HCT116 (cell line): ENCODE measurements around the gene NUDT5. TPM values are rescaled to one million over a fixed set of nuclear protein-coding genes. Genes with fewer than 3 reads are reported as not detected.

Source experiments
- ATAC-seq: fragments of 200-7000 bp; cut with Tn5 transposase; 2 replicates; pipeline ENCODE4 v1.9.1; 2020; ENCODE audit warnings: mild to moderate bottlenecking, moderate library complexity
- BruUV-seq: library from RNA; stranded (reverse); fragments of 400-500 nt; replicated peaks from 2 replicates; lab custom pipeline; 2021; lab: Mats Ljungman, UMichigan
- CTCF ChIA-PET: fragments of 300-600 bp; sonication (Branson Sonifier 250); formaldehyde crosslinking; loops from one replicate; lab custom pipeline; 2021; ENCODE audit warnings: antibody characterized with exemption; lab: Charles Lee
- POLR2A ChIA-PET: fragments of 300-600, 350-600 bp; sonication (Branson Sonifier 250); formaldehyde crosslinking; loops from one replicate; lab custom pipeline; 2021; ENCODE audit warnings: antibody characterized with exemption; lab: Charles Lee
- RAD21 ChIA-PET, 2 experiments: fragments of 300-600 bp; sonication (Branson Sonifier 250); formaldehyde crosslinking; loops; one replicate each; lab custom pipeline; 2023; ENCODE audit warnings: low total read pairs in 2 of 2; ENCODE audit not compliant: uncharacterized antibody in 2 of 2, unreplicated experiment in 2 of 2, low non-redundant PET in 1 of 2; lab: Charles Lee
- DNase-seq: peaks from one replicate; pipeline ENCODE4 v3.0.0-alpha.2; 2010; ENCODE audit warnings: low read depth, low spot score
- H2AFZ ChIP-seq: fragments of 200-600 bp; shearing (Covaris generic), sonication (generic); 2 replicates; pipeline ENCODE4 v1.6.1; 2017; ENCODE audit warnings: low read depth, mixed run types, mixed read lengths, antibody characterized with exemption, low read length; ENCODE audit not compliant: poor library complexity, severe bottlenecking
- H3K27ac ChIP-seq: 2 replicates; pipeline ENCODE4 v1.5.1; 2012; ENCODE audit warnings: low read depth, low read length
- H3K27me3 ChIP-seq: fragments of 200-600 bp; sonication (generic); 2 replicates; pipeline ENCODE4 v1.6.1; 2016; ENCODE audit warnings: mixed run types, low read length, mixed read lengths; ENCODE audit not compliant: insufficient read depth
- H3K36me3 ChIP-seq, 2 experiments: fragments of 200-500 bp in 1 of 2; fragments of 200-600 bp in 1 of 2; sonication (Bioruptor generic) in 1 of 2; sonication (generic) in 1 of 2; 2 replicates each; pipeline versions ENCODE4 v1.5.1 to v1.6.1; 2014 to 2016; ENCODE audit warnings: low read length in 2 of 2, inconsistent platforms in 1 of 2, mixed read lengths in 1 of 2, mixed run types in 1 of 2; ENCODE audit not compliant: insufficient read depth in 2 of 2, control insufficient read depth in 1 of 2
- H3K4me1 ChIP-seq, 2 experiments: fragments of 200-600 bp in 1 of 2; sonication (generic) in 1 of 2; 2 replicates each; pipeline versions ENCODE4 v1.5.1 to v1.6.1; 2012 to 2017; ENCODE audit warnings: low read length in 2 of 2, inconsistent platforms in 1 of 2, mild to moderate bottlenecking in 1 of 2, mixed read lengths in 1 of 2, mixed run types in 1 of 2, moderate library complexity in 1 of 2; ENCODE audit not compliant: insufficient read depth in 2 of 2, control insufficient read depth in 1 of 2
- H3K4me2 ChIP-seq: fragments of 200-600 bp; sonication (generic); 2 replicates; pipeline ENCODE4 v1.6.1; 2017; ENCODE audit warnings: mixed run types, low read length, mixed read lengths
- H3K4me3 ChIP-seq, 2 experiments: fragments of 200-600 bp in 1 of 2; sonication (generic) in 1 of 2; replicated peaks in 1 of 2; 2 replicates each; pipeline ENCODE4 v1.5.1; 2011 to 2016; ENCODE audit warnings: low read length in 2 of 2, control low read depth in 1 of 2, low read depth in 1 of 2, mild to moderate bottlenecking in 1 of 2, mixed read lengths in 1 of 2, mixed run types in 1 of 2
- H3K79me2 ChIP-seq: fragments of 200-600 bp; sonication (generic); 2 replicates; pipeline ENCODE4 v1.6.1; 2017; ENCODE audit warnings: mild to moderate bottlenecking, mixed run types, low read length, moderate library complexity, mixed read lengths; ENCODE audit not compliant: insufficient read depth
- H3K9ac ChIP-seq: fragments of 200-600 bp; sonication (generic); 2 replicates; pipeline ENCODE4 v1.6.1; 2016; ENCODE audit warnings: low read length, mixed read lengths
- H3K9me2 ChIP-seq: fragments of 200-600 bp; sonication (generic), shearing (Covaris generic); 2 replicates; pipeline ENCODE4 v1.6.1; 2017; ENCODE audit warnings: mixed run types, mild to moderate bottlenecking, moderate library complexity; ENCODE audit not compliant: insufficient read depth
- H3K9me3 ChIP-seq, 2 experiments: fragments of 200-500 bp in 1 of 2; fragments of 200-600 bp in 1 of 2; sonication (Bioruptor generic) in 1 of 2; sonication (generic) in 1 of 2; 2 replicates each; pipeline ENCODE4 v1.6.1; 2014 to 2017; ENCODE audit warnings: low read length in 2 of 2, mixed read lengths in 2 of 2, inconsistent platforms in 1 of 2, low read depth in 1 of 2, mild to moderate bottlenecking in 1 of 2, mixed run types in 1 of 2, moderate library complexity in 1 of 2; ENCODE audit not compliant: control insufficient read depth in 1 of 2, insufficient read depth in 1 of 2
- H4K20me1 ChIP-seq: fragments of 200-600 bp; sonication (generic), shearing (Covaris generic); 2 replicates; pipeline ENCODE4 v1.6.1; 2017; ENCODE audit warnings: mixed run types, mild to moderate bottlenecking, moderate library complexity; ENCODE audit not compliant: insufficient read depth
- CBX3 ChIP-seq: IDR thresholded peaks from 2 replicates; pipeline ENCODE4 v1.6.1; 2012; ENCODE audit warnings: low read depth
- CEBPB ChIP-seq: IDR thresholded peaks from 2 replicates; pipeline ENCODE4 v1.6.1; 2012; ENCODE audit warnings: low read depth
- CTCF ChIP-seq, 3 experiments: fragments of 200-600 bp in 1 of 3; sonication (generic) in 1 of 3; IDR thresholded peaks in 2 of 3; conservative IDR thresholded peaks in 1 of 3; 2 replicates each; pipeline ENCODE4 v1.5.1; 2012 to 2017; ENCODE audit warnings: low read depth in 2 of 3, low read length in 2 of 3, antibody characterized with exemption in 1 of 3, borderline replicate concordance in 1 of 3, control low read depth in 1 of 3, mild to moderate bottlenecking in 1 of 3, mixed read lengths in 1 of 3, mixed run types in 1 of 3, moderate library complexity in 1 of 3; ENCODE audit not compliant: insufficient read depth in 1 of 3
- EGR1 ChIP-seq: IDR thresholded peaks from 2 replicates; pipeline ENCODE4 v1.6.1; 2012; ENCODE audit warnings: low read depth
- ELF1 ChIP-seq: IDR thresholded peaks from 2 replicates; pipeline ENCODE4 v1.6.1; 2012; ENCODE audit warnings: low read depth, borderline replicate concordance
- EZH2 ChIP-seq: fragments of 200-600 bp; sonication (generic); IDR thresholded peaks from 2 replicates; pipeline ENCODE4 v1.6.1; 2017; ENCODE audit warnings: antibody characterized with exemption, mixed run types
- EZH2phosphoT487 ChIP-seq: fragments of 200-600 bp; IDR thresholded peaks from 2 replicates; pipeline ENCODE4 v1.6.1; 2018; ENCODE audit warnings: antibody characterized with exemption, borderline replicate concordance
- FOSL1 ChIP-seq: IDR thresholded peaks from 2 replicates; pipeline ENCODE4 v1.6.1; 2012; ENCODE audit warnings: low read depth
- JUND ChIP-seq: IDR thresholded peaks from 2 replicates; pipeline ENCODE4 v1.6.1; 2012
- POLR2AphosphoS5 ChIP-seq: IDR thresholded peaks from 2 replicates; pipeline ENCODE4 v1.6.1; 2011; ENCODE audit warnings: mild to moderate bottlenecking, low read depth, low read length, moderate library complexity
- RAD21 ChIP-seq: IDR thresholded peaks from 2 replicates; pipeline ENCODE4 v1.6.1; 2012; ENCODE audit warnings: low read depth, mild to moderate bottlenecking
- SIN3A ChIP-seq: IDR thresholded peaks from 2 replicates; pipeline ENCODE4 v1.6.1; 2012; ENCODE audit warnings: low read depth
- SP1 ChIP-seq: IDR thresholded peaks from 2 replicates; pipeline ENCODE4 v1.6.1; 2012; ENCODE audit warnings: low read depth
- SRF ChIP-seq: IDR thresholded peaks from 2 replicates; pipeline ENCODE4 v1.6.1; 2012; ENCODE audit warnings: low read depth
- TCF7L2 ChIP-seq: IDR thresholded peaks from 2 replicates; pipeline ENCODE4 v1.7.0; 2011; ENCODE audit warnings: borderline replicate concordance, inconsistent platforms; ENCODE audit not compliant: insufficient read depth, insufficient read length; ENCODE audit errors: extremely low read depth
- YY1 ChIP-seq: IDR thresholded peaks from 2 replicates; pipeline ENCODE4 v1.6.1; 2011; ENCODE audit warnings: low read length, low read depth, moderate library complexity, mild to moderate bottlenecking; ENCODE audit not compliant: insufficient replicate concordance; ENCODE audit errors: extremely low read depth
- intact Hi-C: fragments of 100-400 bp; cut with micrococcal nuclease; formaldehyde crosslinking; loops from 2 replicates; pipeline ENCODE4 v1.10.0; 2022
- total RNA-seq: library from RNA; stranded (reverse); gene quantifications from one replicate; pipeline ENCODE4 v1.2.1, GENCODE V29; 2021; ENCODE audit not compliant: unreplicated experiment
- TF ChIP-seq, protein P1 (sequence below): IDR thresholded peaks from 2 replicates; pipeline ENCODE4 v1.6.1; 2012
- TF ChIP-seq, protein P2 (sequence below): IDR thresholded peaks from 2 replicates; pipeline ENCODE4 v1.6.1; 2012

Gene NUDT5
- total RNA-seq, 1 experiment from 2014 or later = 101 TPM

GRCh38 chr10:12187321-12187905, 8.3 kb downstream of the NUDT5 start (continued):
- TF ChIP-seq CTCF (IDR thresholded peaks at IDR 0.05 in 2 of 3, conservative IDR thresholded peaks at IDR 0.05 in 1 of 3; ENCODE audit: borderline replicate concordance in 1 of 3, insufficient read depth in 1 of 3, low read depth in 2 of 3, low read length in 2 of 3) = no peak
- no peak for TF ChIP-seq YY1
- no peak for TF ChIP-seq EZH2phosphoT487

GRCh38 chr10:12186323-12186722, 9.4 kb downstream of the NUDT5 start:
- CTCF ChIA-PET = no interaction called here
- H3K36me3 ChIP-seq = peaks cover 25% of the 10 kb centered on the region in 2 experiments; a peak in 3 of 4 replicates
- no TSS peak for BruUV-seq

More at GRCh38 chr10:12186323-12186722, 9.4 kb downstream of the NUDT5 start:
- TF ChIP-seq SP1 (no peak), RAD21 (no peak), FOSL1 (no peak), ELF1 (no peak), YY1 (no peak), TCF7L2 (no peak), EZH2phosphoT487 (no peak), EZH2 (no peak), EGR1 (no peak), JUND (no peak), CEBPB (no peak), SIN3A (no peak), SRF (no peak), CBX3 (no peak), POLR2AphosphoS5 (no peak)
- TF ChIP-seq, protein P1, sequence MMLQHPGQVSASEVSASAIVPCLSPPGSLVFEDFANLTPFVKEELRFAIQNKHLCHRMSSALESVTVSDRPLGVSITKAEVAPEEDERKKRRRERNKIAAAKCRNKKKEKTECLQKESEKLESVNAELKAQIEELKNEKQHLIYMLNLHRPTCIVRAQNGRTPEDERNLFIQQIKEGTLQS = no peak
- TF ChIP-seq, protein P2, sequence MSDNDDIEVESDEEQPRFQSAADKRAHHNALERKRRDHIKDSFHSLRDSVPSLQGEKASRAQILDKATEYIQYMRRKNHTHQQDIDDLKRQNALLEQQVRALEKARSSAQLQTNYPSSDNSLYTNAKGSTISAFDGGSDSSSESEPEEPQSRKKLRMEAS = no peak
- ATAC-seq (no peak), DNase-seq (no peak)
- no peaks in the 10 kb centered on the region for H3K27me3 ChIP-seq
- H3K79me2 ChIP-seq = peaks cover 61% of the 10 kb centered on the region
- no peak overlapping the region for H2AFZ ChIP-seq
- intact Hi-C loops = no loop called here
- ChIA-PET RAD21 (no interaction called here), POLR2A (no interaction called here)
- H3K4me1 ChIP-seq = no peaks in the 10 kb centered on the region
- no peak overlapping the region for H3K4me2 ChIP-seq
- H3K9me3 ChIP-seq = no peaks in the 10 kb centered on the region
- no peak overlapping the region for H3K4me3 ChIP-seq
- H3K9ac ChIP-seq = no peak overlapping the region
- no peak overlapping the region for H3K27ac ChIP-seq
- no peaks in the 10 kb centered on the region for H3K9me2 ChIP-seq
- H4K20me1 ChIP-seq = peaks cover 10% of the 10 kb centered on the region; the same call in 1 of the 2 replicates
